H1 (cell line): ENCODE measurements around the gene CDH2. TPM values are rescaled to one million over a fixed set of nuclear protein-coding genes. Genes with fewer than 3 reads are reported as not detected.

ENCODE experiments used
- CTCF ChIA-PET: fragments of 300-600 bp; sonication (Branson Sonifier 250); formaldehyde crosslinking; loops from one replicate; lab custom pipeline; 2021; ENCODE audit not compliant: partially characterized antibody; lab: Charles Lee
- POLR2A ChIA-PET: fragments of 300-600 bp; sonication (Branson Sonifier 250); formaldehyde crosslinking; loops from one replicate; lab custom pipeline; 2021; ENCODE audit warnings: inconsistent platforms; ENCODE audit not compliant: partially characterized antibody; lab: Charles Lee
- DNase-seq, 2 experiments: peaks; one replicate each; pipeline versions ENCODE4 v3.0.0 to v3.0.0-alpha.2; 2010 to 2022; ENCODE audit warnings: low spot score in 2 of 2, low read depth in 1 of 2, mixed read lengths in 1 of 2
- FAIRE-seq: peaks from 2 replicates; lab custom pipeline; 2011; peaks lifted over from hg19 to GRCh38; lab: Jason Lieb, UNC
- H2AFZ ChIP-seq: 2 replicates; pipeline ENCODE4 v1.8.1; 2012; ENCODE audit warnings: low read length, inconsistent platforms
- H2AK5ac ChIP-seq: 2 replicates; pipeline ENCODE4 v1.6.1; 2013; ENCODE audit warnings: low read depth, low read length
- H2BK120ac ChIP-seq: replicated peaks from 2 replicates; pipeline ENCODE3; 2013; ENCODE audit warnings: low read depth, low read length, inconsistent platforms
- H2BK12ac ChIP-seq: 2 replicates; pipeline ENCODE4 v1.6.1; 2013; ENCODE audit warnings: low read depth, low read length
- H2BK15ac ChIP-seq: 2 replicates; pipeline ENCODE4 v1.6.1; 2013; ENCODE audit warnings: low read length
- H2BK20ac ChIP-seq: 2 replicates; pipeline ENCODE4 v1.6.1; 2013; ENCODE audit warnings: low read length
- H2BK5ac ChIP-seq: 2 replicates; pipeline ENCODE4 v1.6.1; 2013; ENCODE audit warnings: low read depth, low read length
- H3K14ac ChIP-seq: 2 replicates; pipeline ENCODE4 v1.6.1; 2013; ENCODE audit warnings: inconsistent platforms; ENCODE audit not compliant: insufficient read length
- H3K18ac ChIP-seq: 2 replicates; pipeline ENCODE4 v1.6.1; 2013; ENCODE audit warnings: low read length; ENCODE audit errors: extremely low read depth
- H3K23ac ChIP-seq: 2 replicates; pipeline ENCODE4 v1.6.1; 2013; ENCODE audit warnings: inconsistent platforms; ENCODE audit not compliant: insufficient read length
- H3K23me2 ChIP-seq: 2 replicates; pipeline ENCODE4 v1.6.1; 2013; ENCODE audit warnings: low read depth, low read length
- H3K27ac ChIP-seq: 2 replicates; pipeline ENCODE4 v1.6.1; 2011; ENCODE audit warnings: low read depth, low read length, inconsistent platforms
- H3K27me3 ChIP-seq, 4 experiments: replicated peaks in 1 of 4; 1 replicate in 1 of 4; 2 replicates in 3 of 4; pipeline versions ENCODE4 v1.6.1 to v1.8.1; 2011 to 2013; ENCODE audit warnings: low read length in 3 of 4, mild to moderate bottlenecking in 3 of 4, inconsistent platforms in 2 of 4, mixed read lengths in 2 of 4, moderate library complexity in 1 of 4; ENCODE audit not compliant: control insufficient read depth in 3 of 4, insufficient read depth in 3 of 4; ENCODE audit errors: extremely low read depth in 1 of 4
- H3K36me3 ChIP-seq, 4 experiments: 2 replicates each; pipeline versions ENCODE4 v1.6.1 to v1.8.1; 2011 to 2013; ENCODE audit warnings: mild to moderate bottlenecking in 4 of 4, low read length in 3 of 4, moderate library complexity in 2 of 4, control low read depth in 1 of 4, inconsistent platforms in 1 of 4; ENCODE audit not compliant: insufficient read depth in 4 of 4, control insufficient read depth in 2 of 4
- H3K4ac ChIP-seq: replicated peaks from 2 replicates; pipeline ENCODE3; 2013; ENCODE audit warnings: low read length, low read depth, mixed read lengths, inconsistent platforms; ENCODE audit not compliant: insufficient read length
- H3K4me1 ChIP-seq, 4 experiments: replicated peaks in 1 of 4; 1 replicate in 1 of 4; 2 replicates in 3 of 4; pipeline versions ENCODE4 v1.6.1 to v1.8.1; 2011 to 2013; ENCODE audit warnings: low read length in 3 of 4, inconsistent platforms in 2 of 4, mixed read lengths in 1 of 4; ENCODE audit not compliant: insufficient read depth in 4 of 4, control insufficient read depth in 3 of 4
- H3K4me2 ChIP-seq, 2 experiments: 2 replicates each; pipeline versions ENCODE4 v1.6.1 to v1.8.1; 2011 to 2013; ENCODE audit warnings: low read depth in 2 of 2, low read length in 2 of 2, control low read depth in 1 of 2, inconsistent platforms in 1 of 2, mild to moderate bottlenecking in 1 of 2; ENCODE audit not compliant: insufficient read depth in 1 of 2
- H3K4me3 ChIP-seq, 4 experiments: fragments of 200-600, 300-600 bp in 1 of 4; sonication (generic), shearing (Covaris generic), sonication (Bioruptor Twin) in 1 of 4; 2 replicates each; pipeline versions ENCODE4 v1.5.1 to v1.8.1; 2011 to 2016; ENCODE audit warnings: low read length in 4 of 4, low read depth in 3 of 4, control low read depth in 2 of 4, inconsistent platforms in 2 of 4, mild to moderate bottlenecking in 2 of 4, mixed read lengths in 1 of 4, moderate library complexity in 1 of 4; ENCODE audit not compliant: insufficient read depth in 2 of 4; ENCODE audit errors: extremely low read depth in 1 of 4
- H3K56ac ChIP-seq: replicated peaks from 2 replicates; pipeline ENCODE3; 2013; ENCODE audit warnings: low read depth, mild to moderate bottlenecking, mixed read lengths, low read length, inconsistent platforms; ENCODE audit not compliant: insufficient read length
- H3K79me1 ChIP-seq: 2 replicates; pipeline ENCODE4 v1.6.1; 2013; ENCODE audit warnings: low read depth, low read length, control low read depth
- H3K79me2 ChIP-seq, 2 experiments: 2 replicates each; pipeline versions ENCODE4 v1.6.1 to v1.8.1; 2012 to 2013; ENCODE audit warnings: low read length in 2 of 2, mild to moderate bottlenecking in 2 of 2, inconsistent platforms in 1 of 2; ENCODE audit not compliant: insufficient read depth in 2 of 2, control insufficient read depth in 1 of 2
- H3K9ac ChIP-seq, 4 experiments: replicated peaks in 1 of 4; 1 replicate in 1 of 4; 2 replicates in 3 of 4; pipeline versions ENCODE4 v1.6.1 to v1.8.1; 2011 to 2013; ENCODE audit warnings: low read depth in 3 of 4, low read length in 3 of 4, control low read depth in 2 of 4, mild to moderate bottlenecking in 2 of 4, moderate library complexity in 2 of 4, inconsistent platforms in 1 of 4; ENCODE audit errors: extremely low read depth in 1 of 4
- H3K9me3 ChIP-seq, 2 experiments: 2 replicates each; pipeline versions ENCODE4 v1.6.1 to v1.8.1; 2012 to 2013; ENCODE audit warnings: mild to moderate bottlenecking in 2 of 2, moderate library complexity in 2 of 2, control low read depth in 1 of 2, inconsistent platforms in 1 of 2, low read depth in 1 of 2, low read length in 1 of 2, mixed read lengths in 1 of 2; ENCODE audit not compliant: insufficient read depth in 2 of 2
- H4K20me1 ChIP-seq, 2 experiments: replicated peaks in 1 of 2; 2 replicates each; pipeline versions ENCODE3 to v1.8.1; 2011 to 2013; ENCODE audit warnings: inconsistent platforms in 2 of 2, low read length in 2 of 2, mild to moderate bottlenecking in 1 of 2; ENCODE audit not compliant: insufficient read depth in 2 of 2, control insufficient read depth in 1 of 2
- H4K5ac ChIP-seq: 2 replicates; pipeline ENCODE4 v1.6.1; 2013; ENCODE audit warnings: low read length, low read depth, mixed read lengths, inconsistent platforms; ENCODE audit not compliant: insufficient read length
- H4K8ac ChIP-seq: 2 replicates; pipeline ENCODE4 v1.8.0; 2013; ENCODE audit warnings: mild to moderate bottlenecking, moderate library complexity, low read length, inconsistent platforms; ENCODE audit not compliant: insufficient read depth; ENCODE audit errors: extremely low read depth
- H4K91ac ChIP-seq: replicated peaks from 2 replicates; pipeline ENCODE3; 2013; ENCODE audit warnings: low read length, mixed read lengths, inconsistent platforms; ENCODE audit not compliant: insufficient read length
- RXRA ChIP-seq: IDR thresholded peaks from 2 replicates; pipeline ENCODE4 v1.6.1; 2011; ENCODE audit warnings: low read depth, mild to moderate bottlenecking, low read length, moderate library complexity; ENCODE audit not compliant: insufficient read depth
- SAP30 ChIP-seq: fragments of 300-600 bp; sonication (generic); IDR thresholded peaks from 2 replicates; pipeline ENCODE4 v1.7.1; 2012; ENCODE audit warnings: low read length, moderate library complexity, mild to moderate bottlenecking, inconsistent platforms; ENCODE audit not compliant: insufficient read depth, insufficient replicate concordance
- SRF ChIP-seq: IDR thresholded peaks from 2 replicates; pipeline ENCODE4 v1.6.1; 2011; ENCODE audit warnings: mild to moderate bottlenecking, low read depth, low read length, moderate library complexity
- WGBS, 2 experiments: shearing (Covaris generic) in 1 of 2; methylation state at CpG; one replicate each; pipeline versions ENCODE4 v1.1.6 to v1.1.7; 2013 to 2015; ENCODE audit warnings: low lambda C conversion rate in 2 of 2, mixed read lengths in 2 of 2, inconsistent platforms in 1 of 2, low coverage in 1 of 2, missing lambda C conversion rate in 1 of 2; ENCODE audit not compliant: insufficient replicate concordance in 2 of 2, insufficient coverage in 1 of 2, insufficient read length in 1 of 2; ENCODE audit errors: extremely low coverage in 1 of 2, missing lambda C conversion rate in 1 of 2; 5-methylcytosine and 5-hydroxymethylcytosine counted together
- polyA plus RNA-seq, 7 experiments: library from polyadenylated mRNA; depleted of rRNA in 3 of 7; stranded (reverse) in 5 of 7; unstranded in 2 of 7; fragments of >200 nt in 5 of 7; fragments of 200-250 nt in 2 of 7; gene quantifications; 1 replicate in 5 of 7; 2 replicates in 1 of 7; 4 replicates in 1 of 7; pipeline versions ENCODE4 v1.2.1 to v1.2.3, GENCODE V29; 2011 to 2013; ENCODE audit warnings: missing spikeins in 2 of 7, mixed read lengths in 2 of 7
- total RNA-seq: library from RNA; stranded (reverse); fragmentation: NEBNext Ultra II Directional; extraction: Animal tissue kit (Norgen Biotek cat#: 25700); gene quantifications from 2 replicates; pipeline ENCODE4 v1.2.1, GENCODE V29; 2021

CDH2 gene
- total and polyA plus RNA-seq, 2 of the 8 experiments (the other 6 are each of a cell fraction or from before 2014, with no cell fraction given): 15.0 to 56.5 TPM

DNA sequence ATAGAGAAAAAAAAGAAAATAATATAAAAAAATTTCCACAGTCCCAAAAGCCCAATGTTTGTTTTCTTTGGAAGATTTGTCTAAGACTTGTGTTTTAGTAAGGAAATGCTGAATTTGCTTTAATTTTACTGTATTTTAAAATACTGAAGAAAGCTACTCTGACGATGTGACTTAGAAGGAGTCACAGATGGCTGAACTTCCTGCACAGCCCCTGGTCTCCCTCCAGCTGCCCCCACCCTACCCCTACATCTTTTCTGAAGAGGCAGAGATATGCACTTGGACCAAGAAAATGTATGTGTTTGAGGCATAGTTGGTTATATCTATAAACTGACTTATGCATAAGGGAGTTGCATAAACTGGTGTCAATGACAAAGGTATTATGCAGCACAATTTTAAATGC, 172.3 kb downstream of the CDH2 start:
- H2BK15ac ChIP-seq: no peak overlapping the region
- no peak overlapping the region for H4K5ac ChIP-seq
- no peak overlapping the region for H3K9ac ChIP-seq
- H3K4me3 ChIP-seq: no peak overlapping the region
- no peak overlapping the region for H2AK5ac ChIP-seq
- H3K18ac ChIP-seq: no peak overlapping the region
- no peaks in the 10 kb centered on the region for H3K23me2 ChIP-seq
- H3K14ac ChIP-seq: no peak overlapping the region
- H3K9me3 ChIP-seq: no peaks in the 10 kb centered on the region
- H3K4me2 ChIP-seq: no peak overlapping the region
- no peak overlapping the region for H3K27ac ChIP-seq
- no peaks in the 10 kb centered on the region for H3K79me2 ChIP-seq
- 89% methylated on average over 1 of the region's 1 CpG; no CpG with 5 or more reads in 1 of the 2 experiments for WGBS, 2 experiments
- no peaks in the 10 kb centered on the region; a peak in 1 of 8 replicates for H3K36me3 ChIP-seq
- H2AFZ ChIP-seq: no peak overlapping the region
- no peak overlapping the region for H2BK12ac ChIP-seq
- ChIA-PET CTCF (interaction anchor here (0.7 to 1.6 kb wide), 3 partner anchors 9 to 20 kb away, joined by 3 to 5 read pairs (median 4); no protein-coding TSS in a partner anchor), POLR2A (no interaction called here)
- no peak overlapping the region for H2BK5ac ChIP-seq
- H2BK20ac ChIP-seq: no peak overlapping the region
- no peaks in the 10 kb centered on the region for H3K27me3 ChIP-seq
- no peak overlapping the region for H2BK120ac ChIP-seq
- DNase-seq (no peak), FAIRE-seq (no peak)
- no peak overlapping the region for H3K4ac ChIP-seq
- no peak overlapping the region for H4K91ac ChIP-seq
- no peak overlapping the region for H3K56ac ChIP-seq
- H3K79me1 ChIP-seq: no peaks in the 10 kb centered on the region
- no peak overlapping the region for H3K23ac ChIP-seq
- no peak overlapping the region for H4K8ac ChIP-seq
- no peaks in the 10 kb centered on the region for H4K20me1 ChIP-seq
- no peaks in the 10 kb centered on the region for H3K4me1 ChIP-seq
- TF ChIP-seq SAP30: no peak
- TF ChIP-seq RXRA: no peak
- TF ChIP-seq SRF: no peak
